ENCODE data around the gene AVPR2.
A peak's percentile ranks its signal among the peaks of the same experiment; 100 is the strongest.

The AVPR2 gene

DNA sequence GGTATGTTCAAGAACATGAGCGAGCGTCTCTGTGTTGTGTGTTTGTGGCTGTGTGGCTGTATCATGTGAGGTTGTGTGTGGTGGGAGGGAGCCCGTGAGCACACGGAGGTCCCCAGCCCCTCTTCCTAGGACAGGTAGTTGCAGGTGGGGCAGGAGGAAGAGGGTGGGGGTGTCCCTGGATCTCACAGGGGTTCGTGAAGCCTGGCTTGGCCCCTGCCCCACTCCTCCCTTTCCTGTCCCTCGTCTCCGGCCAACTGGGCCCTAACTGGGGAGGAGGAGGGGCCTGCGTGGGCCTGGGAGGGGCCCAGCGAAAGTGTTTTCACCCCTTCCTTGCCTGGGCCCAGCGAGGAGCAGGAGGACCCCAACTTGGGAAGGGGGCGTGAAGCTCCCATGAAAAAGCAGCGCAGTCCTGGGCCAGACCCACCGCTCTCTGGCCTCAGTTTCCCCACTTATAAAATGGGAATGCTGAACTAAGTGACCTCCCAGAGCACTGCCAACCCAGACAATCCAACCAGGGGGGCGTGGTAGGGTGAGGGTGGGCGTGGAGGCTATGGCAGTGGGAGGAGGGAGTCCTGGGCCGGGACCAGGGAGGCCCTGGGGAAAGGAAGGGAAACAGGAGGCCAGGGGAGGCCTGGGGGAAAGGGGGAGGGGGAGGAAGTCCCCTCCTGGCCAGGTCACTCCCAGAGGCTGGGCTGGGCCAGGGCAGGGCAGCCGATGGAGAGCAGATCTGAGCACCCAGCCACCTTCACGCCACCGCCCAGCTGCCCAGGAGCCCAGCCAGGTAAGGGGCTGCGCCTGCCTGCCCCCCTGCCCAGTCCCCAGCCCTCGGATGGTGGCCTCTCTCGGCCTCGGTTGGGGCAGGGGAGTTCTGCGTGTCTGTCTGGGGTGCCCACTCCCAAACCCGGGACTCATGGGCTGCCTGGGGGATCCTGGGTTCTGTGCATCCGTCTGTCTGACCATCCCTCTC lies at the start of gene AVPR2:
Gene AVPR2, plus strand, starts transcription at position 683 of the 967 bp plus-strand sequence. CDS start 473 bp downstream, outside the sequence.
- CTCF ChIA-PET = no interaction called here
- POLR2A ChIA-PET = no interaction called here

DNA sequence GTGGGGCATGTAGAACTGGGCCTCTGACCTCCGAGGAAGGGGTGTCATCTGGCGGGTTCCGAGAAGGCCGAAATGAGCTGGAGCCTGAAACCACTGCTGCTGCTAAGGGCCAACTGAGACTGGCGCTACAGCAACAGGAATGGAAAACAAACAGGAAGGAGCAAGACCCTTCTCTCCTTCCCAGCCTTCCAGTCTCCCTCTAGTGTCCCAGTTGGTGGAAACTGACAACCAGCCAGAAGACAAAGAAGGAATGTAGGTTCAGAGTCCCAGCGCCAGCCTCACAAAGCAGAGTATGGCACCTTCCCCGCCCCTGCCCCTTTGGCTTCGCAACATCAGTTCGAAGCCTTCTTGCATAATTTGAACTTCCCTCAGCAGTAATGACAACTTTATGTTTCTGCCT lies 49.8 kb upstream of the AVPR2 start:
- no peaks in the 10 kb centered on the region for H3K4me1 ChIP-seq (ENCODE audit: control insufficient read depth, insufficient read depth, low read length)
- no peaks in the 10 kb centered on the region for H3K36me3 ChIP-seq (ENCODE audit: control insufficient read depth in 2 of 2, insufficient read depth in 1 of 2, low read length in 2 of 2)
- no peak overlapping the region for H3K4me3 ChIP-seq (ENCODE audit: low read depth, low read length)
- POLR2A ChIA-PET = no interaction called here
- TF ChIP-seq SP3 (tag by site-specific recombination; IDR thresholded peaks at IDR 0.05) (no peak), ZNF433 (tag by site-specific recombination; IDR thresholded peaks at IDR 0.05; ENCODE audit: low read depth) (no peak)
- CTCF ChIA-PET = no interaction called here
- H3K27ac ChIP-seq (ENCODE audit: extremely low read depth, low read depth, low read length) = no peak overlapping the region
- no peaks in the 10 kb centered on the region for H3K9me3 ChIP-seq (ENCODE audit: control insufficient read depth, insufficient read depth, low read depth, low read length)

More for the DNA sequence above, at the start of gene AVPR2:
- no peaks in the 10 kb centered on the region for H3K36me3 ChIP-seq (ENCODE audit: control insufficient read depth in 2 of 2, insufficient read depth in 1 of 2, low read length in 2 of 2)
- no peak within 1 kb of the TSS for H3K4me3 ChIP-seq (ENCODE audit: low read depth, low read length)
- no peaks in the 10 kb centered on the region for H3K4me1 ChIP-seq (ENCODE audit: control insufficient read depth, insufficient read depth, low read length)
- no peaks in the 10 kb centered on the region; the same call in 1 of the 2 replicates for H3K9me3 ChIP-seq (ENCODE audit: control insufficient read depth, insufficient read depth, low read depth, low read length)
- no peak within 1 kb of the TSS for H3K27ac ChIP-seq (ENCODE audit: extremely low read depth, low read depth, low read length)
- TF ChIP-seq ZNF214 (tag by site-specific recombination; IDR thresholded peaks at IDR 0.05; ENCODE audit: borderline replicate concordance) (no peak), YY1 (tag by site-specific recombination; IDR thresholded peaks at IDR 0.05) (no peak), ZFHX2 (tag by site-specific recombination; conservative IDR thresholded peaks at IDR 0.05) (peak; percentile 46; the same call in 1 of the 2 replicates), ZNF624 (tag by site-specific recombination; IDR thresholded peaks at IDR 0.05) (no peak), OVOL3 (tag by site-specific recombination; IDR thresholded peaks at IDR 0.05) (no peak), ZNF501 (tag by site-specific recombination; IDR thresholded peaks at IDR 0.05) (no peak), ZNF664 (tag by site-specific recombination; IDR thresholded peaks at IDR 0.05) (no peak), ZNF626 (tag by site-specific recombination; IDR thresholded peaks at IDR 0.05) (no peak), ZFP37 (tag by site-specific recombination; IDR thresholded peaks at IDR 0.05) (no peak), ZNF211 (tag by site-specific recombination; IDR thresholded peaks at IDR 0.05; ENCODE audit: low read depth) (no peak), KLF9 (tag by site-specific recombination; IDR thresholded peaks at IDR 0.05; ENCODE audit: low read depth) (peak; percentile 64), ZNF169 (tag by site-specific recombination; IDR thresholded peaks at IDR 0.05) (no peak), ZFP41 (tag by site-specific recombination; IDR thresholded peaks at IDR 0.05; ENCODE audit: borderline replicate concordance) (no peak), ZNF707 (tag by site-specific recombination; IDR thresholded peaks at IDR 0.05) (no peak), ZNF433 (tag by site-specific recombination; IDR thresholded peaks at IDR 0.05; ENCODE audit: low read depth) (no peak), SP3 (tag by site-specific recombination; IDR thresholded peaks at IDR 0.05) (no peak), KLF1 (tag by site-specific recombination; IDR thresholded peaks at IDR 0.05) (peak; percentile 74)
- TF ChIP-seq, protein P1, sequence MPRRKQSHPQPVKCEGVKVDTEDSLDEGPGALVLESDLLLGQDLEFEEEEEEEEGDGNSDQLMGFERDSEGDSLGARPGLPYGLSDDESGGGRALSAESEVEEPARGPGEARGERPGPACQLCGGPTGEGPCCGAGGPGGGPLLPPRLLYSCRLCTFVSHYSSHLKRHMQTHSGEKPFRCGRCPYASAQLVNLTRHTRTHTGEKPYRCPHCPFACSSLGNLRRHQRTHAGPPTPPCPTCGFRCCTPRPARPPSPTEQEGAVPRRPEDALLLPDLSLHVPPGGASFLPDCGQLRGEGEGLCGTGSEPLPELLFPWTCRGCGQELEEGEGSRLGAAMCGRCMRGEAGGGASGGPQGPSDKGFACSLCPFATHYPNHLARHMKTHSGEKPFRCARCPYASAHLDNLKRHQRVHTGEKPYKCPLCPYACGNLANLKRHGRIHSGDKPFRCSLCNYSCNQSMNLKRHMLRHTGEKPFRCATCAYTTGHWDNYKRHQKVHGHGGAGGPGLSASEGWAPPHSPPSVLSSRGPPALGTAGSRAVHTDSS (tag by site-specific recombination; IDR thresholded peaks at IDR 0.05) = no peak
- TF ChIP-seq, protein P2, sequence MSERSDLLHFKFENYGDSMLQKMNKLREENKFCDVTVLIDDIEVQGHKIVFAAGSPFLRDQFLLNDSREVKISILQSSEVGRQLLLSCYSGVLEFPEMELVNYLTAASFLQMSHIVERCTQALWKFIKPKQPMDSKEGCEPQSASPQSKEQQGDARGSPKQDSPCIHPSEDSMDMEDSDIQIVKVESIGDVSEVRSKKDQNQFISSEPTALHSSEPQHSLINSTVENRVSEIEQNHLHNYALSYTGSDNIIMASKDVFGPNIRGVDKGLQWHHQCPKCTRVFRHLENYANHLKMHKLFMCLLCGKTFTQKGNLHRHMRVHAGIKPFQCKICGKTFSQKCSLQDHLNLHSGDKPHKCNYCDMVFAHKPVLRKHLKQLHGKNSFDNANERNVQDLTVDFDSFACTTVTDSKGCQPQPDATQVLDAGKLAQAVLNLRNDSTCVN (tag by site-specific recombination; optimal IDR thresholded peaks at IDR 0.05) = no peak
